Ecto neural progenitor cell (in vitro differentiated cells): ENCODE data around the gene PTPN22.
A peak's percentile ranks its signal among the peaks of the same experiment; 100 is the strongest.

Experiments
- DNase-seq: peaks from one replicate; pipeline ENCODE4 v3.0.0-alpha.2; 2018; ENCODE audit warnings: low spot score

The PTPN22 gene

DNA sequence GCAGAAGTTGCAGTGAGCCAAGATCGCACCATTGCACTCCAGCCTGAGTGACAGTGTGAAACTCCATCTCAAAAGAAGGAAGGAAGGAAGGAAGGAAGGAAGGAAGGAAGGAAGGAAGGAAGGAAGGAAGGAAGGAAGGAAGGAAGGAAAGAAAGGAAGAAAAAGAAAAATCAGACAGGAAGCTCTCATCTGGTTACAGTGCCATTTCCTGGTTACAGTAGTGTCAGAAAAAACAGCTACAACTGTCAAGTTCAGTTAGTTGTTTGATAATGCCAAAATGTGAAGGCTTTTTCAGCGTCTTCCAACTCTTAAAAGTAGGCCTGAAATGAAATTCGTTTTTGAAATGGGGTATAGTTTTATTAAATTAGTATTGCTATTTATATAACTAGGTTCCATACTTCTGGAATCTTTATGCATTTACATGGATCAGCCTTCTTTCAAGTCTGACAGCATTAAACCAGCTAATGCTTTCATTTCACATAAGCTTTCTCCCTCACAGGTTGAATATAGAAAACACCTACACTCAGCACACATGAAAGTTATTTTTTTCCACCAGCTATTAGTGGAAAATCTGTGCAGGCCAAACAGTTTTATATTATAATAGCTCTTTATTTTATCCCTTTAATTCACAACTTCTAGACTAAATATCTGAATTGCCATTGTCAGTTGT, 21.2 kb downstream of the PTPN22 start:
- no peak for DNase-seq

DNA sequence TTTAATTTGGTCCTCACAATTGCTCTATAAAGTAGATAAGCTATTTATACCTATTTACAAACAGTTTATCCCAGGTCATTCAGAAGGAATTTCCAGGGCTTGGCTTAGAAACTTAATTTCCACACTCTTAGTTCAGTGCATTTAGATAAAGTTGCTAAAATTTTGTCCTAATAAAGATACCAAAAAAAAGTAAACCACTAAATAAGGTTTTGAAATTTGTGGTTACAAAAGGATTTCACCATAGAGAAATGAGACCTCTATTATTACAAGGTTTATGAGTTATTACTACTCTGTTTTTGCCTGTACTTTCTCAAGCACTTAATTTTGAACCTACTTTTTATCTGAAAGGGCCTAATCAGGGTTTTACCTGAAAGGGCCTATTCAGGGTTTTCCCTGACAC, 22.4 kb downstream of the PTPN22 start:
- DNase-seq: no peak

DNA sequence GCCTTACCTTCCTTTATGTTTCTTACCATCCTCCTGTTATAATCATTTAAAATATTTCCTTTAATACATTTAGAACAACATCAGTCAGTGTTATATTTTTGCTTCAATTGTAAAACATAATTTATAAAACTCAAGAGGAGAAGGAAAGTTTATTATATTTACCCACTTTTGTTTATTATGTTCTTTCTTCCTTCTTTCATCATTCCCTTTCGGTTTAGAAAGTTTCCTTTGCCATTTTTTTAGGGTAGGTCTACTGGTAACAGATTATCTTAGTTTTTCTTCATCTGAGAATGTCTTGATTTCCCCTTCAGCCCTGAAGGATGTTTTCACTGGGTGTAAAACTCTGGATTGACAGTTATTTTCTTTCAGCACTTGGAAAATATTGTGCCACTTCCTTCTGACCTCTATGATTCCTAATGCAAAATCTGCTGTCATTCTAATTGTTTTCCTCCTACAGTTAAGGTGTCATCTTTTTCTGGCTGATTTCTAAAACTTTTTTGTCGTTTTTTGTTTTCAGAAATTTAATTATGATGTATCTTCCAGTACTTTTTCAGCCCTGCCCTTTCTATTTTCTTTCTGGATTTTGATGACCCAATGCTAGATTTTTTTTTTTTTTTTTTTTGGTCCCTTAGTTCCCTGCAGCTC, 25.0 kb downstream of the PTPN22 start:
- DNase-seq: no peak

DNA sequence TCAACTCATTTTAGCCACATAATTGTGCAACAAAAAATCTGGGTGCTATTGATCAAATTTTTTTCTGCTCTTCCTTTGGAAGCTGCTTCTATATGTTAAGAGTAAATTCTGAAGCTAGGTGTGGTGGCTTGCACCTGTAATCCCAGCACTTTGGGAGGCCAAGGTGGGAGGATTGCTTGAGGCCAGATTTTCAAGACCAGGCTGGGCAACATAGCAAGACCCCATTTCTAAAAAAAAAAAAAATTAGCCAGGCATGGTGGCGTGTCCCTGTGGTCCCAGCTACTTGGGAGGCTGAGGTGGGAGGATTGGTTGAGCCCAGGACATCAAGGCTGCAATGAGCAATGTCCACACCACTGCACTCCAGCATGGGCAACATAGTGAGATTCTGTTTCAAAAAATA, 35.0 kb downstream of the PTPN22 start:
- no peak for DNase-seq

DNA sequence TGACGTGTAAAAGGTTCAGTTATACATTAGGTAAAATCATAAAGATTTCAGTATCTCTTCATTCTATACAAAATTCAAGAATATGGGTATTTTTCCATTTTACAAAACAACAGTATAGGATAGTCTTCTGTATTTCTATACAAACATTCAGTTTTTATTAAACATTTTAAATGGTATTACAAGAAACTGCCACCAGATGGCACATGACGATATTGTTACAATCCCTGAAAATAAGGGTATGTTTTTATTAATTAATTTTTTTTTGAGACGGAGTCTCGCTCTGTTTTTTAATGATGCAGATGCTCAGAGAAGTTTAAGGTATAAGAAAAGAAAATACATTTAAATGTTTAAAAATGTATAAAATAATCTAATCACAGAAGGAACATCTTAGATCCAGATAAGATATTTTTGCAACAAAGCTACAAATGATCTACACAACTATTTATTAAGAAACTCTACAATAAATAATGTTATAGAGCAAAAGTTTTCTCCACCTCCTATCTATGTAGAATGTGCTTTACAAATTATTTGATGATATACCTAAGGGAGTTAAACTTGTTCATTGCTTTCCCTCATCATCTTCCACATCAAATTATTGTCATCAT, 35.7 kb downstream of the PTPN22 start:
- no peak for DNase-seq

DNA sequence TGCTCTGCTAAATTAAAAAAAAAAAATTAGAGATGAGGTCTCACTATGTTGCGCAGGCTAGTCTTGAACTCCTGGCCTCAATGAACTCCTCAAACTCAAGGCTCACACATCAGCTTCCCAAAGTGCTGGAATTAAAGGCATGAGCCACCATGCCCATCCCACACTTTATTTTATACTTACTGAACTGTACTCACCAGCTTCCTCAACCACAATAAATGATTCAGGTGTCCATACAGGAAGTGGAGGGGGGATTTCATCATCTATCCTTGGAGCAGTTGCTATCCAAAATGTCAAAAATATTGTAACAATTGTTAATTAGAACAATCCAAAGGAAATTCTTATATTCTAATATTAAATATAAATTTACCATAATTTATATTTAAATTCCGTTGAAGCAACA, 36.8 kb downstream of the PTPN22 start:
- DNase-seq: no peak

DNA sequence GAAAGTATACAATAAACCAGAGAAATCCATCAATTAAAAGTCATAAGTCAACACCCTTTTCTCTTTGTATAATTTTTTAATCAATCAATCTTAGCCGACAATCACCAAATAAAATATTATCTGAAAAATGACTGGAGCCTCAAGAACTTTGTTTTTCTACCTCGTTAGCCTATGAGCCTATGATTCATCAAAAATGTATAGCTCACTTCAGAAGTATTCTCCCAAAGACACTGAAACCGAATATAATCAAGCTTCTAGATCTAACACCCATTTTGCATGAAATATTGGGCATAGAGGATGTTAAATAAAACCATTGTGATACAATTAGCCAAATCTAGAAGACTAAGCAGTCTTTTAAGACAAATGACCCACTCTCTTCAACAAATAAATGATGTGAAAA, 41.5 kb downstream of the PTPN22 start:
- DNase-seq: no peak

DNA sequence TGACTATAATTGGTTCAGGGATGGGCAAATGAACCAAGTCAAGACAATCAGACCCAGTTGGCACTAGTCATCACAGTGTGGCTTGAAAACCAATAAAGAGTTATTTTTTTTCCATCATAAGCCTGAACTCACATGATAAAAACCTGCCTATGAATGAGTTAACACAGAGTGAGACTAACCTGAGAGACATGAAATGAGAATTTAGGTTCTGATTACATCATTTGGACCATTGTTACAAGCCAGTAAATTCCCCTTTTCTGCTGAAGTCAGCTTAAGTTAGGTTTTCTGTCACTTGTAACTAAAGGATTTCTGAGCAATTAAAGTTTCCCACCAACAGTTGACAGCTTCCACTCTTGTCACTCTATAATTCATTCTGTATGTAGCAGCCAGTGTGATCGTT, 49.6 kb downstream of the PTPN22 start:
- DNase-seq: no peak

DNA sequence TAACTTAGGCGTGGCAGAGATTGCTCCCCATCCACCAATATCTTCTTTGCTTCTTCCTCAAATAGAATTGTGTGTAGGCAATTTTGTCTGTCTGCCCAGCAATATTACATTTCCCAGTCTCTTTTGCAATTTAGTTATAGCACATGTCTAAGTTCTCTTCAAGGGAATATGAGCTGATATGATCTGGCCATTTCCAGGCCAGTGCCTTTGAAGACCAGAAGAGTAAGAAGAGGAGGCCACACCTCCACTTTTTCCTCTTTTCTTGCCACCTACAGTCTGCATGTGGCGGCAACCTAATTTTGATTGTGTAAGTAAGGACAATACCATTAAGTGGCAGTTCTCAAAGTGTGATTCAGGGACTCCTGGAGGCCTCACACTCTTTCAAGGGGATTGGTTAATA, 52.9 kb downstream of the PTPN22 start:
- DNase-seq: no peak

DNA sequence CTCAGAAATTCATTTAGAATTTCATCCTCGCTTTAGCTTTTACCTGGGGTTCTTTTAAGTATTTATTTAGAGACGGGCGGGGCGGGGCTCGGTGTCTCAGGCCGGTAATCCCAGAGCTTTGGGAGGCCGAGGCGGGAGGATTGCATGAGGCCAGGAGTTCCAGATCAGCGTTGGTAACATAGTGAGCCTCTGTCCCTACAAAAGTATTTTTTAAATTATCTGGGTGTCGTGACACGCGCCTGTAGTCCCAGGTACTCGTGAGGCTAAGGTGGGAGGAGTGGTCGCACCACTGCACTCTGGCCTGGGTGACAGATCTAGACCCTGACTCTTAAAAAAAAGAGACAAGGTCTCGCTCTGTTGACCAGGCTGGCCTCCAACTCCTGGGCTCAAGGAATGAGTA, 58.3 kb downstream of the PTPN22 start:
- DNase-seq: no peak

DNA sequence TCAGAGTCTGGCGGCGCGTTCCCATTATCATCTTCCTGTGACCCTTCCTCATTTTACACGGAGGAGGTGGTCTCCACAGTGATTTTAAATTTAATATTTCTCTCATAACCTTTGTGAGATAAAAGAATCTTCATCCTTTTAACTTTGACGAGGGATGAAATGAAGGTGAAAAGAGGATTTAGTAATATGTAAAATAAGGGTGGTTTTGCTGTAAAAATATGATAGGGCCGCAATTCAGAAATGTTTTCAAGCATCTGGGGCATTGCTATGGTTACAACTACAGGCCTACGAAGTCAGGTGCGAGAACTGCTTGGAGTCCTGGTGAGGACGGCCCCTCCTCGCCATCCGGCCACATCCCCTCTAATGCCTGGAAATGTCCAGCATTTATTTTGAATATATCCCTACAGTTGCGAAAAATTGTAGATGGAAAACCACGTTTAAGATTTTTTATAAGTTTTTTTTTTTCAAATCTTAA, 58.8 kb downstream of the PTPN22 start:
- DNase-seq: no peak

DNA sequence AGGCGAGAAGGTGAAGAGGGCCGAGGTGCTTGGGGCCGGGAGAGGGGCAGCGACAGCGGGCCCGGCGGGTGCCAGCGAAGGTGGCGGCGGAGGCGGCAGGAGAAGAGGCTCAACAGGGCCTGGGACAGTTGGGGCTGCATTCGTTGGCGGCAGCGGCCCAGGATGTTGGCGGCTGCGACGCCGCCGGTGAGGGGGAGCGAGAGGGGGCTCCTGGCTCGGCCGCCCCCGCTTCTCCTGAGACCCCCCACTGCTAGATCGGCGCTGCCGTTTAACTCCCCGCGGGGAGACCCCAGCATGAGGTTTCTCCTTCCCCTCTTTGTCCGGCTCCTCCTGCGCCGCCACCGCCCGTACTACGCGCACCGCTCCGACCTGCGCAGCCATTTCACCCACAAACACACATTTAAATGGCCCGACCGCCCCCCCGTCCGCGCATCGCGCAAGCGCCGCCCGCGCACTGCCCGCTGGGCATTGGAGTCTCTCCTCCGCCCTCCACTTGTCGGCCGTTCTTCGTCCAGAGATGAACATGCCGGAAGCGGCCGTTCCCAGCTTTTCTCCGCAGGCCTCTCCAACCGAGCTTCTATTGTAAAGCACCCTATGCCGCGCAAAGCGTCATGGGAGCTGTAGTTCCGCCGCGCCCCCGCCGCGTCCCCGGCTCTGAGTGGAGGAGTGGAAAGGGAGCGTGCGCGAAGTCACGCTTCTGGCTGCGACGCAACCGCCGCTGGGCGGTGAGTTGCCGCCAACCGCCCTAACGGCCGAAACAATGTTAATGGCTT, 59.4 kb downstream of the PTPN22 start, which contains the start of gene RSBN1:
Gene RSBN1 (minus strand): TSS at position 589 of the 773 bp plus-strand sequence. CDS start 64 bp downstream, at position 525.
- peak; percentile 99 for DNase-seq

DNA sequence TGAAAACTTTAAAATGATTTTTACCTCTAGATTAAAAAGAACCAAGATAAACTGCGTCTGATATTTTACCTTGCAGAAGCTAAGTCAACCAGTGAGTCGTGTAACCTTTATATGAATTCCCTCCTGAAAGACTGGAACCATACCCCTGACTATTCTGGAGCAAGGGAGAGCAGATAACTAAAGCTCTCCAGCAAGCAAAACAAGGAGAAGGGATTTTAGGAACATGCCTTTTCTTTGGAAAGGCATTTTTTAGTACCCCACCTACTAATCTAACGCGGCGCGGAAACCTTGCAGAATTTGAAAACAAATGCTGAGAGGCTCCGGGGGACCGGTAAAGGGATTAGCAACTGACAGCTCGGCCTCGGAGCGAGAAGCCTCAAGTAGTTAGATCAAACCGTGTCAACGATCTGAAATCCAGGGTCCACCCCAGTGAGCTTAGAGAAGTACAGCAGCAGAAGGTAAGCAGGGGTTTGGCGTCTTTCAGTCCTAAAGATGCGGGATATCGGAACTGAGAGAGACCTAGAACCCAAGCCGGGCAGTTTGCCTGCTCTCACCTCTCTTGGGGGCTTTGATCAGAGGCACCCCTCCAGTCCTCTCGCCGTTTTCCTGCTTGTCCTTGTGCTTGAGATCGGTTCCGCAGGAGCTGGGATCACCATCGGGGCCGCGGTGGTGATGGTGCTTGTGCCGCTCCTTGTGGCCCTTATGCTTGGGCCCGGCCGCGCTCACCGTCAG, 60.2 kb downstream of the PTPN22 start:
- peak; percentile 61 for DNase-seq

DNA sequence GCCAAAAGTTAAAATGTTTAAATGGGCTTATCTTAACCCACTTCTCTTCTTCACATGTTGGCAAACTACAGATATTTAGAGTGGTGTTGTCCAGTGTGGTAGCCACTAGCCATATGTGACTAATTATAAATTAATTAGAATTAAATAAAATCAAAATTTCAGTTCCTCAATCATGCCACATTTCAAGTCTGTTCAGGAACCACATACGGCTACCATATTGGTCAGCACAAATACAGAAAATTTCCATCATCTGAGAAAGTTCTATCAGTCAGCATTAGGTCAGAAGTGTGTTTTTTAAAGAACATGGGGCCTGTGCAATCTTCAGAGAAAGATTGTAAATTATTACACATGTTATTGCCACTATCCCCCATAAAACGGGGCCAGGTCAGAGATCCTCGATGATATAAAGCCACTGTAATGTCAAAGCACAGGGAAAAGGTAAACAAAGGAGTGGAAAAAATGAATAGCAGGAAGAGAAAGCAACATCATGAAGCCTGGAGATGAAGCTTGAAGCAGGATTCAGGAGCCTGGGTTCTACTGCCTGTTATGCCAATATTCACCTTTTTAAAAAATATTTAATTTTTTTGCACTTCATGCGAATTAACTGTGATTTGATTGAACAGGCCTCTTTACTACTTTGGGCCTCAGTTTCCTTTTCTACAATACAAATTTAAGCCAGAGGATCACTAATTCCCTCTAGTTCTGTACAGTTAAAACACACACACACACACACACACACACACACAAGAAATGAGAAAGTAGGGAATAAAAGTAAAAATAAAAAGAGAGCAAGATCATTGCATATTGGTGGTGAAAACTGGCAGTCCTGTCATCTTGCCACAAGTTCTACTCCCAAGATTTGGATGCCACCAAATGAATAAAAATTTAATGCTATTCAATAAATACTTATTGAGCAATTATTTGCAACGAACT, 61.6 kb downstream of the PTPN22 start:
- DNase-seq: no peak

DNA sequence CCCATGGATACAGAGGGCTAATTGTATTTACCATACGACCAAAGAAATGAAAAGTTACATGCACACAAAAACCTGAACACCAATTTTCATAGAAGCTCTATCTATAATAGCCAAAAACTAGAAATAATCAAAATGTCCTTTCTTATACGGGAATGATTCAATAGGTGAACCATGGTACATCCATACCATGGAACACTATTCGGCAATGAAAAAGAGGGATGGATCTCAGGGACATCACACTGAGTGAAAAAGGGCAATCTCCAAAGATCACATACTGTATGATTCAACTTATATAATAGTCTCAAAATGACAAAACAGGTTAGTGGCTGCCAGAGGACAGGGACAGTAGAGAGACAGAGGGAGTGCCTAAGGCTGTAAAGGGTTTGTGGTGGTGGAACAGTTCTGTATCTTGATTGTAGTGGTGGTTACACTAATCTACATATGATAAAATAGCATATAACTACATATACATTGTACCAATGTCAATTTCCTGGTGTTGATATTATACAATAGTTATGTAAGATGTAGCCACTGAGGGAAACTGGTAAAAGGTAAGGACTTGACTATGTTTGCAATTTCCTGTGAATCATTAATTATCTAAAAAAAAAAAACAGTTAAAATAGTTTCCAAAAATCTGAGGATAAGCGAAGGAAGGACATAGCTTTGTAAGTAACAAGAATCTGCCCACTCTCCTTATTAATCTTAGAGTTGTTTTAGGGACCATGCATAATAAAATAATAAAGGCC, 62.9 kb downstream of the PTPN22 start:
- DNase-seq: no peak

DNA sequence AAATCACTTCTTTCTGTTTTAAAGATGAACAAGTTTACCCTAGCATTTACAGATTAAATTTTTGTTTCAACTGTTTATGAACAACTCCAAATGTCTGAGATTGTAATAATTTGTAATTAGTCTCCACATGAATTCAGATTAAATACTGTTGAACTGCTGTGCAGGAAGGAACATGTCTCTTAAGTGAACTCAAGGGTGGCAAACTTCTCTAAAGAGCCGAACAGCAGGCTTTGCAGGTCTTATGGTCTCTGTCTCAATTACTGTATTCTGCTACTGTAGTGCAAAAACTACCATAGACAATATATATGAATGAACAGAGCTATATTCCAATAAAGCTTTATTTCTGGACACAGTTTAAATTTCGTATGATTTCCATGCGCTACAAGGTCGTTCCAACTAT, 65.9 kb downstream of the PTPN22 start:
- no peak for DNase-seq

DNA sequence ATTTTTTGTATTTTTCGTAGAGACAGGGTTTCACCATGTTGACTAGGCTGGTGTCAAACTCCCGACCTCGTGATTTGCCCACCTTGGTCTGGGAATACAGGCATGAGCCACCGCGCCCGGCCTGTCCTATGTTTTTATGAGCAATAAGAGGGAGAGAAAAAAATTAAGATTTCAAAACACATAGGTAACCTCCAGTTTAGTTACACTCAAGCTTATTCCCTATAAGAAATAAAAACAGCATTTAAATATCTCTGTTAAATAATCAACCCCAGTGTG, 66.3 kb downstream of the PTPN22 start:
- DNase-seq: no peak

DNA sequence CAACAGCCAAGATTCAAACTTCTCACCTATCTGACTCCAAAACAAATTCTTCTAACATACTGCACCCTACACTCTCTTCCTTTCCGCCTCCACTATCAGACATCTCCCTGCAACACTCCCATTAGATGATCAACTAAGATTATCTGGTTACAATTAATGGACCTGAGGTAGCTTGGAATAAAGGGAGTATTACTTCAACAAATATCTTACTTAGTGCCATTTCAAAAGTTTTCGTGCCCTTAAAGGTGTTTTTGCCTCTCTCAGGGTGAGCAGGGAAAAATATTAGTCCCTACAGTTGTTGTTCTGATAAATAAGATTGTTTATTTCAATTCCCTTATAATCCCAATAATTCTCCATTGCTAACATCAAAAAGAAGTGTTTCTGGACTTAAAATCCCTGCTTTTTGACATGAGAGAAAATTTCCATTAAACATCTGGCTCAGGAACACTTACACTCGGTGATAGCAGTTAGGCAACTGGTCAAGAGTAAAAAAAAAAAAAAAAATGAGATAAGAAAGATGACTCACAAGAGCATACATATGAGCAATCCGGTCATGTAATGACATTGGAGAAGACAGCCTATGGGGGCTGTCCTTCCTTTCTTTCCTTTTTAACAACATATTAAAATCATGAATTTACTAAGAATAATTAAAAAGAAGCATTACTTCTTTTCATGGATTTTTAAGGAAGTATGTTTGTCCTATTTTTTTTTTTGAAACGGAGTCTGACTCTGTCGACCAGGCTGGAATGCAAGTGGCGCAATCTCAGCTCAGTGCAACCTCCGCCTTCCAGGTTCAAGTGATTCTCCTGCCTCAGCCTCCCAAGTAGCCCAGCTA, 66.9 kb downstream of the PTPN22 start:
- no peak for DNase-seq

DNA sequence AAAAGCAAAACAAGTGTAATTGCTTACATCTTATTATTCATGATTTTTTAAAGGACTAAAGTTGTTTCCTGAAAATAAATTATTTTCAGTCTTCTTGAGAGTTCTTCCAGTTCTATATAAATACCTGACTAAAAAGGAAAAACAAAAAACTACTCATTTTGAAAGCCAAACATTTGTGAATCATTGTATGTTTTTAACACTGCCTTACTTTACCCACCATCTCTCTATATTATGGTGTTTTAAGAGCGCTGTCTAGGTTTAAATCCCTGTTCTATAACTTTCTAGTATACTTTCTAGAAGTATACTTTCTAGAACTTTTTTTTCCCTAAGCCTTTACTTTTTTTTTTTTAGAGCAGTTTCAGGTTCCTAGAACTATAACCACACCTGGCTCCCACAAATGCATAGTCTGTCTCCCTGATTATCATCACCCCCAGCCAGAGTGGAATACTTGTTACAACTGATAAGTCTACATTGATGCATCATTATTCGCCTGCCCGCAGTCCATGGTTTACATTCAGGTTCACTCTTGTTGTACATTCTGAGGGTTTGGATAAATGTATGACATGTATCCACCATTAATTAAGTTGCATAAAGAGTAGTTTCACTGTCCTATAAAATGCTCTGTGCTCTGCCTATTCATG, 69.0 kb downstream of the PTPN22 start:
- DNase-seq: no peak
